HEK293 (cell line): ENCODE measurements around the gene RRP12.

Experiments used
- CTCF ChIP-seq: fragments of 450-650 bp; formaldehyde crosslinking; IDR thresholded peaks from 2 replicates; pipeline ENCODE4 v1.5.1; 2016; ENCODE audit warnings: missing biosample characterization, missing genetic modification characterization
- REST ChIP-seq: fragments of 450-650 bp; formaldehyde crosslinking; IDR thresholded peaks from 2 replicates; pipeline ENCODE4 v1.5.1; 2016; ENCODE audit warnings: missing biosample characterization, missing genetic modification characterization
- YY1 ChIP-seq: fragments of 450-650 bp; formaldehyde crosslinking; IDR thresholded peaks from 2 replicates; pipeline ENCODE4 v1.5.1; 2018; ENCODE audit warnings: missing biosample characterization, missing genetic modification characterization
- ZNF140 ChIP-seq: fragments of 450-650 bp; formaldehyde crosslinking; IDR thresholded peaks from 2 replicates; pipeline ENCODE4 v1.5.1; 2016; ENCODE audit warnings: missing biosample characterization, missing genetic modification characterization
- ZNF174 ChIP-seq: fragments of 450-650 bp; formaldehyde crosslinking; IDR thresholded peaks from 2 replicates; pipeline ENCODE4 v1.5.0; 2017; ENCODE audit warnings: missing biosample characterization, mild to moderate bottlenecking, missing genetic modification characterization
- ZNF449 ChIP-seq: fragments of 450-650 bp; formaldehyde crosslinking; IDR thresholded peaks from 2 replicates; pipeline ENCODE4 v1.5.1; 2017; ENCODE audit warnings: missing biosample characterization, mild to moderate bottlenecking, missing genetic modification characterization, moderate library complexity
- ZNF501 ChIP-seq: fragments of 450-650 bp; formaldehyde crosslinking; IDR thresholded peaks from 2 replicates; pipeline ENCODE4 v1.5.1; 2016; ENCODE audit warnings: missing biosample characterization, missing genetic modification characterization
- ZNF514 ChIP-seq: fragments of 450-650 bp; formaldehyde crosslinking; IDR thresholded peaks from 2 replicates; pipeline ENCODE4 v1.5.1; 2016; ENCODE audit warnings: missing biosample characterization, missing genetic modification characterization
- ZNF529 ChIP-seq: fragments of 450-650 bp; formaldehyde crosslinking; IDR thresholded peaks from 2 replicates; pipeline ENCODE4 v1.5.1; 2017; ENCODE audit warnings: missing genetic modification characterization, missing biosample characterization; ENCODE audit not compliant: insufficient replicate concordance
- ZNF704 ChIP-seq: fragments of 450-650 bp; formaldehyde crosslinking; IDR thresholded peaks from 2 replicates; pipeline ENCODE4 v1.5.1; 2016; ENCODE audit warnings: missing biosample characterization, missing genetic modification characterization
- TF ChIP-seq, protein P1 (sequence below): fragments of 450-650 bp; formaldehyde crosslinking; IDR thresholded peaks from 2 replicates; pipeline ENCODE4 v1.5.1; 2016; ENCODE audit warnings: missing biosample characterization, missing genetic modification characterization

GRCh38 chr10:97328646-97329453 is 72.3 kb downstream of the RRP12 start:
- no peak for TF ChIP-seq ZNF529 (tag by site-specific recombination)
- no peak for TF ChIP-seq CTCF
- no peak for TF ChIP-seq ZNF704 (tag by site-specific recombination)
- TF ChIP-seq YY1 (tag by site-specific recombination), result no peak
- TF ChIP-seq ZNF449 (tag by site-specific recombination), result peak; percentile 19; the same call in 1 of the 2 replicates
- no peak for TF ChIP-seq REST (tag by site-specific recombination)
- no peak for TF ChIP-seq ZNF140 (tag by site-specific recombination)
- no peak for TF ChIP-seq ZNF514 (tag by site-specific recombination)
- no peak for TF ChIP-seq ZNF501 (tag by site-specific recombination)
- no peak for TF ChIP-seq ZNF174 (tag by site-specific recombination)
- TF ChIP-seq, protein P1, sequence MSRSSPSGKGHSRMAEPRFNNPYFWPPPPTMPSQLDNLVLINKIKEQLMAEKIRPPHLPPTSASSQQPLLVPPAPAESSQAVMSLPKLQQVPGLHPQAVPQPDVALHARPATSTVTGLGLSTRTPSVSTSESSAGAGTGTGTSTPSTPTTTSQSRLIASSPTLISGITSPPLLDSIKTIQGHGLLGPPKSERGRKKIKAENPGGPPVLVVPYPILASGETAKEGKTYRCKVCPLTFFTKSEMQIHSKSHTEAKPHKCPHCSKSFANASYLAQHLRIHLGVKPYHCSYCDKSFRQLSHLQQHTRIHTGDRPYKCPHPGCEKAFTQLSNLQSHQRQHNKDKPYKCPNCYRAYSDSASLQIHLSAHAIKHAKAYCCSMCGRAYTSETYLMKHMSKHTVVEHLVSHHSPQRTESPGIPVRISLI (tag by site-specific recombination), result no peak
